ENCODE results near the gene ELOVL5. TPM values are rescaled to one million over a fixed set of nuclear protein-coding genes. Genes with fewer than 3 reads are reported as not detected.

Gene ELOVL5
- total RNA-seq, 1 donor from 2014 or later, result 19.0 TPM

- intact Hi-C loops (cut with micrococcal nuclease), result no loop called here
- Histone ChIP-seq H3K27ac (replicated peaks) (peak overlapping the region; percentile 76), H3K9me3 (replicated peaks) (no peaks in the 10 kb centered on the region), H3K4me3 (no peak overlapping the region), H3K36me3 (no peaks in the 10 kb centered on the region), H3K4me1 (peaks cover 50% of the 10 kb centered on the region), H3K27me3 (ENCODE audit: low read depth) (no peaks in the 10 kb centered on the region)
- DNase-seq, result no peak
- TF ChIP-seq CTCF (IDR thresholded peaks at IDR 0.05; ENCODE audit: borderline replicate concordance), result no peak
Measured at GRCh38 chr6:53328375-53328774, 20.4 kb downstream of the ELOVL5 start.

- Histone ChIP-seq H3K36me3 (no peaks in the 10 kb centered on the region), H3K4me3 (peak overlapping the region; percentile 3), H3K27ac (replicated peaks) (peak overlapping the region; percentile 76), H3K27me3 (ENCODE audit: low read depth) (no peaks in the 10 kb centered on the region), H3K9me3 (replicated peaks) (no peaks in the 10 kb centered on the region), H3K4me1 (peaks cover 54% of the 10 kb centered on the region)
- intact Hi-C loops (cut with micrococcal nuclease), result no loop called here
- TF ChIP-seq CTCF (IDR thresholded peaks at IDR 0.05; ENCODE audit: borderline replicate concordance), result no peak
- DNase-seq, result no peak
Measured at GRCh38 chr6:53327017-53327395, 21.7 kb downstream of the ELOVL5 start.

- H3K27me3 ChIP-seq (ENCODE audit: low read depth), result no peaks in the 10 kb centered on the region
- H3K36me3 ChIP-seq, result no peaks in the 10 kb centered on the region
- no peaks in the 10 kb centered on the region for H3K9me3 ChIP-seq (replicated peaks)
- DNase-seq, result no peak
- no peak for TF ChIP-seq CTCF (IDR thresholded peaks at IDR 0.05; ENCODE audit: borderline replicate concordance)
- H3K27ac ChIP-seq (replicated peaks), result peak overlapping the region; percentile 76
- intact Hi-C loops (cut with micrococcal nuclease), result no loop called here
- peaks cover 59% of the 10 kb centered on the region for H3K4me1 ChIP-seq
- H3K4me3 ChIP-seq, result peak overlapping the region; percentile 3
Measured at GRCh38 chr6:53326372-53327016, 22.3 kb downstream of the ELOVL5 start.

GRCh38 chr6:53325785-53326184, 23.0 kb downstream of the ELOVL5 start:
- Histone ChIP-seq H3K9me3 (replicated peaks) (no peaks in the 10 kb centered on the region), H3K27me3 (ENCODE audit: low read depth) (no peaks in the 10 kb centered on the region), H3K4me1 (peaks cover 66% of the 10 kb centered on the region), H3K36me3 (no peaks in the 10 kb centered on the region), H3K27ac (replicated peaks) (peak overlapping the region; percentile 76), H3K4me3 (no peak overlapping the region)
- intact Hi-C loops (cut with micrococcal nuclease), result no loop called here
- no peak for TF ChIP-seq CTCF (IDR thresholded peaks at IDR 0.05; ENCODE audit: borderline replicate concordance)
- DNase-seq, result no peak

GRCh38 chr6:53322188-53323029, 26.3 kb downstream of the ELOVL5 start:
- Histone ChIP-seq H3K9me3 (replicated peaks) (no peaks in the 10 kb centered on the region), H3K4me1 (peaks cover 56% of the 10 kb centered on the region), H3K27ac (replicated peaks) (peak overlapping the region; percentile 26), H3K27me3 (ENCODE audit: low read depth) (no peaks in the 10 kb centered on the region), H3K36me3 (no peaks in the 10 kb centered on the region), H3K4me3 (no peak overlapping the region)
- TF ChIP-seq CTCF (IDR thresholded peaks at IDR 0.05; ENCODE audit: borderline replicate concordance), result no peak
- DNase-seq, result no peak
- intact Hi-C loops (cut with micrococcal nuclease), result no loop called here
